ENCODE results near the gene TDP1.

TDP1 gene

GRCh38 chr14:89986462-89987160, 30.9 kb downstream of the TDP1 start:
- H3K4me3 ChIP-seq (ENCODE audit: low read length), result no peak overlapping the region
- TF ChIP-seq CTCF (conservative IDR thresholded peaks at IDR 0.05; ENCODE audit: low read depth, low read length), result no peak
- DNase-seq (ENCODE audit: low read depth), result no peak

GRCh38 chr14:89987161-89987475, 31.4 kb downstream of the TDP1 start:
- no peak for TF ChIP-seq CTCF (conservative IDR thresholded peaks at IDR 0.05; ENCODE audit: low read depth, low read length)
- DNase-seq (ENCODE audit: low read depth), result no peak
- H3K4me3 ChIP-seq (ENCODE audit: low read length), result no peak overlapping the region

- no peak overlapping the region for H3K4me3 ChIP-seq (ENCODE audit: low read length)
- no peak for TF ChIP-seq CTCF (conservative IDR thresholded peaks at IDR 0.05; ENCODE audit: low read depth, low read length)
- DNase-seq (ENCODE audit: low read depth), result no peak
Measured at GRCh38 chr14:89988787-89989186, 33.1 kb downstream of the TDP1 start.

- no peak overlapping the region for H3K4me3 ChIP-seq (ENCODE audit: low read length)
- DNase-seq (ENCODE audit: low read depth), result no peak
- no peak for TF ChIP-seq CTCF (conservative IDR thresholded peaks at IDR 0.05; ENCODE audit: low read depth, low read length)
Measured at GRCh38 chr14:89990218-89990617, 34.5 kb downstream of the TDP1 start.

GRCh38 chr14:89990623-89991275, 35.0 kb downstream of the TDP1 start:
- no peak overlapping the region for H3K4me3 ChIP-seq (ENCODE audit: low read length)
- no peak for DNase-seq (ENCODE audit: low read depth)
- no peak for TF ChIP-seq CTCF (conservative IDR thresholded peaks at IDR 0.05; ENCODE audit: low read depth, low read length)

GRCh38 chr14:89992273-89992672, 36.5 kb downstream of the TDP1 start:
- no peak for DNase-seq (ENCODE audit: low read depth)
- H3K4me3 ChIP-seq (ENCODE audit: low read length), result no peak overlapping the region
- TF ChIP-seq CTCF (conservative IDR thresholded peaks at IDR 0.05; ENCODE audit: low read depth, low read length), result no peak

GRCh38 chr14:89996963-89997362, 41.2 kb downstream of the TDP1 start:
- no peak for DNase-seq (ENCODE audit: low read depth)
- H3K4me3 ChIP-seq (ENCODE audit: low read length), result no peak overlapping the region
- TF ChIP-seq CTCF (conservative IDR thresholded peaks at IDR 0.05; ENCODE audit: low read depth, low read length), result no peak
